ENCODE data around the gene ACTA1.

- no peak for TF ChIP-seq SMC3 (IDR thresholded peaks at IDR 0.05; ENCODE audit: borderline replicate concordance, low read length)
- TF ChIP-seq PRDM15 (CRISPR knock-in tag; IDR thresholded peaks at IDR 0.05) = no peak
- TF ChIP-seq RB1 (IDR thresholded peaks at IDR 0.05; ENCODE audit: borderline replicate concordance) = no peak
- TF ChIP-seq REST (IDR thresholded peaks at IDR 0.05; ENCODE audit: low read depth, low read length) = no peak
- no peak for TF ChIP-seq ZNF687 (IDR thresholded peaks at IDR 0.05)
- no peak for TF ChIP-seq FOS (IDR thresholded peaks at IDR 0.05; ENCODE audit: borderline replicate concordance, extremely low read depth, insufficient read length)
- no peak for TF ChIP-seq CTCF (IDR thresholded peaks at IDR 0.05 in 2 of 3, conservative IDR thresholded peaks at IDR 0.05 in 1 of 3; ENCODE audit: control insufficient read depth in 2 of 3, extremely low read depth in 1 of 3, insufficient read depth in 1 of 3, low read depth in 3 of 3, low read length in 3 of 3)
- TF ChIP-seq MYC (IDR thresholded peaks at IDR 0.05; ENCODE audit: insufficient read depth, insufficient read length, insufficient replicate concordance, low read length, severe bottlenecking) = no peak
- no peak for TF ChIP-seq SIX5 (IDR thresholded peaks at IDR 0.05; ENCODE audit: low read depth, low read length, severe bottlenecking)
- TF ChIP-seq GABPA (IDR thresholded peaks at IDR 0.05; ENCODE audit: low read depth) = no peak
Measured at GRCh38 chr1:229410692-229411433, 23.0 kb downstream of the ACTA1 start.

Data from GM12878 (cell line).